Measurements from ENCODE around the gene TMEM79. TPM values are rescaled to one million over a fixed set of nuclear protein-coding genes. Genes with fewer than 3 reads are reported as not detected.

Gene TMEM79
- total RNA-seq, 1 donor from 2014 or later: 1.9 TPM

- DNase-seq (ENCODE audit: extremely low read depth, low read depth, low spot score): no peak
Measured at GRCh38 chr1:156262461-156263287, 21.5 kb upstream of the TMEM79 start.

- DNase-seq (ENCODE audit: extremely low read depth, low read depth, low spot score): no peak
Measured at GRCh38 chr1:156263288-156263655, 20.9 kb upstream of the TMEM79 start.

- DNase-seq (ENCODE audit: extremely low read depth, low read depth, low spot score): no peak
Measured at GRCh38 chr1:156266051-156266450, 18.1 kb upstream of the TMEM79 start.

GRCh38 chr1:156268336-156268735 is 15.8 kb upstream of the TMEM79 start:
- DNase-seq (ENCODE audit: extremely low read depth, low read depth, low spot score): no peak

- DNase-seq (ENCODE audit: extremely low read depth, low read depth, low spot score): no peak
Measured at GRCh38 chr1:156270314-156270713, 13.8 kb upstream of the TMEM79 start.

GRCh38 chr1:156276532-156276931 is 7.6 kb upstream of the TMEM79 start:
- no peak for DNase-seq (ENCODE audit: extremely low read depth, low read depth, low spot score)

GRCh38 chr1:156276966-156277381 is 7.2 kb upstream of the TMEM79 start:
- DNase-seq (ENCODE audit: extremely low read depth, low read depth, low spot score): no peak

GRCh38 chr1:156279837-156280236 is 4.3 kb upstream of the TMEM79 start:
- no peak for DNase-seq (ENCODE audit: extremely low read depth, low read depth, low spot score)

- DNase-seq (ENCODE audit: extremely low read depth, low read depth, low spot score): no peak
Measured at GRCh38 chr1:156281281-156281680, 2.8 kb upstream of the TMEM79 start.

GRCh38 chr1:156281693-156282478 is 2.2 kb upstream of the TMEM79 start:
- no peak for DNase-seq (ENCODE audit: extremely low read depth, low read depth, low spot score)

GRCh38 chr1:156282479-156283222 is 1.5 kb upstream of the TMEM79 start, which contains the start of gene SMG5:
Gene SMG5 (minus strand): TSS chr1:156282825. CDS start chr1:156282680, 145 bp downstream.
- peak; percentile 95 for DNase-seq (ENCODE audit: extremely low read depth, low read depth, low spot score)

- DNase-seq (ENCODE audit: extremely low read depth, low read depth, low spot score): no peak
Measured at GRCh38 chr1:156283521-156283920, 604 bp upstream of the TMEM79 start.

- DNase-seq (ENCODE audit: extremely low read depth, low read depth, low spot score): no peak
Measured at GRCh38 chr1:156284757-156285156, 632 bp downstream of the TMEM79 start.

GRCh38 chr1:156285437-156285836 is 1.3 kb downstream of the TMEM79 start:
- DNase-seq (ENCODE audit: extremely low read depth, low read depth, low spot score): no peak

- no peak for DNase-seq (ENCODE audit: extremely low read depth, low read depth, low spot score)
Measured at GRCh38 chr1:156286061-156286460, 1.9 kb downstream of the TMEM79 start.

- no peak for DNase-seq (ENCODE audit: extremely low read depth, low read depth, low spot score)
Measured at GRCh38 chr1:156289857-156290256, 5.7 kb downstream of the TMEM79 start.

GRCh38 chr1:156291226-156292061 is 7.3 kb downstream of the TMEM79 start:
- DNase-seq (ENCODE audit: extremely low read depth, low read depth, low spot score): no peak

- DNase-seq (ENCODE audit: extremely low read depth, low read depth, low spot score): no peak
Measured at GRCh38 chr1:156293098-156293434, 8.9 kb downstream of the TMEM79 start.

GRCh38 chr1:156293895-156294294 is 9.8 kb downstream of the TMEM79 start:
- DNase-seq (ENCODE audit: extremely low read depth, low read depth, low spot score): no peak

- DNase-seq (ENCODE audit: extremely low read depth, low read depth, low spot score): no peak
Measured at GRCh38 chr1:156295391-156295947, 11.3 kb downstream of the TMEM79 start, which contains the start of gene GLMP. Gene GLMP (minus strand): TSS chr1:156295679. CDS start chr1:156295645, 34 bp downstream.

All from glomerular endothelial cell (primary cell).